Measurements from ENCODE around the gene HMGA1. TPM values are rescaled to one million over a fixed set of nuclear protein-coding genes. Genes with fewer than 3 reads are reported as not detected.

The HMGA1 gene, protein sequence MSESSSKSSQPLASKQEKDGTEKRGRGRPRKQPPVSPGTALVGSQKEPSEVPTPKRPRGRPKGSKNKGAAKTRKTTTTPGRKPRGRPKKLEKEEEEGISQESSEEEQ
- total RNA-seq (2014; rRNA removed; shearing (Covaris generic)) (1,700 and 2,052 TPM in 2 replicates), polyA plus RNA-seq (2016; fragmentation: Nextera tagmentation; extraction: Ambion mirVana) (1,386 and 1,411 TPM in 2 replicates)
- long read RNA-seq, transcript HMGA1-202 (5 exons, 1,773 nt), result minor isoform, 12 of 852 reads
- long read RNA-seq, transcript HMGA1-201 (6 exons, 1,920 nt), result major isoform, 447 of 852 reads
- long read RNA-seq, transcript HMGA1-204 (6 exons, 1,887 nt), result minor isoform, 174 of 852 reads
- long read RNA-seq, transcript HMGA1-205 (5 exons, 2,159 nt), result minor isoform, 8 of 852 reads
- long read RNA-seq, partial matches to known transcripts, result 139 of 852 reads
- long read RNA-seq, other reads (novel, unspliced or antisense), result 65 of 852 reads

DNA sequence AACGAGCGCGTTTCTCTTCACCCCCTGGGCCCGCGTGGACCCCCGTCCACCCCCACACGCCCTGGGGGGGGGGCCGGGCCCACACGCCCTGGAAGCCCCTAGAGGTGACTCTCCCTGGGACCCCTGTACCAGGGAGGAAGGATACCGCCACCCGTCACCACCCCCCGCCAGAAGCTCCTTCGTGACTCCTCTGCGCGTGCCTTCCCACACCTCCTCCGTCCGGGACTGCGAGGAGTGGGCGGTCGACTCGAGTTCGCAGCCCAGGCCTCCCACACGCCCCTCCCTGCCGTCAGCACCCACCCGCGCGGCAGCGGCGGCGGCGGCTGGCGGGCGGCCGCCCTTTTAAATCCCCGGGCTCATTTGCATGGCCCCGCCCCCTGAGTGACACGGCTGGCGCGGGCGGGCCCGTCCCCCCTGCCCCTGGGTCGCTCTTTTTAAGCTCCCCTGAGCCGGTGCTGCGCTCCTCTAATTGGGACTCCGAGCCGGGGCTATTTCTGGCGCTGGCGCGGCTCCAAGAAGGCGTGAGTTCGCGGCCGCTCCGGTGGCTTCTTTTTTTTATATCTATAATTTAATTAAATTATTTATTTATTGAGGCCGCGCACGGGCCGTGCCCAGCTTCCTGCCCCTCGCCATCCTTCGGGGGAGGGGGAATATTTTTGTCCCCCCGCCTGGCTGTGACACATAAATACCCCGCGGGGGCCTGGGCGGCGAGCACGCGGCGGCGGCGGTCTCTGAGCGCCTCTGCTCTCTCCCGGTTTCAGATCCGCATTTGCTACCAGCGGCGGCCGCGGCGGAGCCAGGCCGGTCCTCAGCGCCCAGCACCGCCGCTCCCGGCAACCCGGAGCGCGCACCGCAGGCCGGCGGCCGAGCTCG lies at the start of gene HMGA1:
HMGA1 (plus strand) TSS at position 431 of the 873 bp plus-strand sequence. CDS start 3,908 bp downstream, outside the sequence.
- Histone ChIP-seq H2AFZ (no peak within 1 kb of the TSS), H3K4me1 (ENCODE audit: insufficient read depth) (peaks cover 51% of the 10 kb centered on the region), H4K20me1 (replicated peaks; ENCODE audit: insufficient read depth) (peaks cover 37% of the 10 kb centered on the region), H3K9me2 (ENCODE audit: insufficient read depth) (no peaks in the 10 kb centered on the region), H3K27me3 (ENCODE audit: insufficient read depth) (no peaks in the 10 kb centered on the region), H3K4me2 (peak within 1 kb of the TSS; percentile 100), H3F3A (replicated peaks; ENCODE audit: low read depth) (peaks cover 53% of the 10 kb centered on the region), H3K36me3 (ENCODE audit: insufficient read depth) (peaks cover 28% of the 10 kb centered on the region), H3K79me2 (replicated peaks; ENCODE audit: insufficient read depth) (peaks cover 53% of the 10 kb centered on the region), H3K4me3 (peak within 1 kb of the TSS; percentile 97), H3K27ac (ENCODE audit: low read depth) (peak within 1 kb of the TSS; percentile 100)
- Mint-ChIP-seq H3K4me3 (peak within 1 kb of the TSS; percentile 98), H3K36me3 (ENCODE audit: low read depth) (peaks cover 36% of the 10 kb centered on the region), H3K9me3 (peaks cover 7% of the 10 kb centered on the region; the same call in 2 of the 3 replicates), H3K27me3 (ENCODE audit: insufficient read depth, low read depth, poor library complexity) (peaks cover 39% of the 10 kb centered on the region), H3K4me1 (peaks cover 47% of the 10 kb centered on the region), H3K27ac (peak within 1 kb of the TSS; percentile 99)
- ATAC-seq (peak; percentile 25), DNase-seq (ENCODE audit: low spot score) (peak; percentile 96)
- peak; percentile 98 for TF ChIP-seq POLR2AphosphoS5 (IDR thresholded peaks at IDR 0.05; ENCODE audit: low read depth)
- peak; percentile 87 for TF ChIP-seq CREB1 (CRISPR knock-in tag; IDR thresholded peaks at IDR 0.05; ENCODE audit: low read depth)
- TF ChIP-seq, protein P1, sequence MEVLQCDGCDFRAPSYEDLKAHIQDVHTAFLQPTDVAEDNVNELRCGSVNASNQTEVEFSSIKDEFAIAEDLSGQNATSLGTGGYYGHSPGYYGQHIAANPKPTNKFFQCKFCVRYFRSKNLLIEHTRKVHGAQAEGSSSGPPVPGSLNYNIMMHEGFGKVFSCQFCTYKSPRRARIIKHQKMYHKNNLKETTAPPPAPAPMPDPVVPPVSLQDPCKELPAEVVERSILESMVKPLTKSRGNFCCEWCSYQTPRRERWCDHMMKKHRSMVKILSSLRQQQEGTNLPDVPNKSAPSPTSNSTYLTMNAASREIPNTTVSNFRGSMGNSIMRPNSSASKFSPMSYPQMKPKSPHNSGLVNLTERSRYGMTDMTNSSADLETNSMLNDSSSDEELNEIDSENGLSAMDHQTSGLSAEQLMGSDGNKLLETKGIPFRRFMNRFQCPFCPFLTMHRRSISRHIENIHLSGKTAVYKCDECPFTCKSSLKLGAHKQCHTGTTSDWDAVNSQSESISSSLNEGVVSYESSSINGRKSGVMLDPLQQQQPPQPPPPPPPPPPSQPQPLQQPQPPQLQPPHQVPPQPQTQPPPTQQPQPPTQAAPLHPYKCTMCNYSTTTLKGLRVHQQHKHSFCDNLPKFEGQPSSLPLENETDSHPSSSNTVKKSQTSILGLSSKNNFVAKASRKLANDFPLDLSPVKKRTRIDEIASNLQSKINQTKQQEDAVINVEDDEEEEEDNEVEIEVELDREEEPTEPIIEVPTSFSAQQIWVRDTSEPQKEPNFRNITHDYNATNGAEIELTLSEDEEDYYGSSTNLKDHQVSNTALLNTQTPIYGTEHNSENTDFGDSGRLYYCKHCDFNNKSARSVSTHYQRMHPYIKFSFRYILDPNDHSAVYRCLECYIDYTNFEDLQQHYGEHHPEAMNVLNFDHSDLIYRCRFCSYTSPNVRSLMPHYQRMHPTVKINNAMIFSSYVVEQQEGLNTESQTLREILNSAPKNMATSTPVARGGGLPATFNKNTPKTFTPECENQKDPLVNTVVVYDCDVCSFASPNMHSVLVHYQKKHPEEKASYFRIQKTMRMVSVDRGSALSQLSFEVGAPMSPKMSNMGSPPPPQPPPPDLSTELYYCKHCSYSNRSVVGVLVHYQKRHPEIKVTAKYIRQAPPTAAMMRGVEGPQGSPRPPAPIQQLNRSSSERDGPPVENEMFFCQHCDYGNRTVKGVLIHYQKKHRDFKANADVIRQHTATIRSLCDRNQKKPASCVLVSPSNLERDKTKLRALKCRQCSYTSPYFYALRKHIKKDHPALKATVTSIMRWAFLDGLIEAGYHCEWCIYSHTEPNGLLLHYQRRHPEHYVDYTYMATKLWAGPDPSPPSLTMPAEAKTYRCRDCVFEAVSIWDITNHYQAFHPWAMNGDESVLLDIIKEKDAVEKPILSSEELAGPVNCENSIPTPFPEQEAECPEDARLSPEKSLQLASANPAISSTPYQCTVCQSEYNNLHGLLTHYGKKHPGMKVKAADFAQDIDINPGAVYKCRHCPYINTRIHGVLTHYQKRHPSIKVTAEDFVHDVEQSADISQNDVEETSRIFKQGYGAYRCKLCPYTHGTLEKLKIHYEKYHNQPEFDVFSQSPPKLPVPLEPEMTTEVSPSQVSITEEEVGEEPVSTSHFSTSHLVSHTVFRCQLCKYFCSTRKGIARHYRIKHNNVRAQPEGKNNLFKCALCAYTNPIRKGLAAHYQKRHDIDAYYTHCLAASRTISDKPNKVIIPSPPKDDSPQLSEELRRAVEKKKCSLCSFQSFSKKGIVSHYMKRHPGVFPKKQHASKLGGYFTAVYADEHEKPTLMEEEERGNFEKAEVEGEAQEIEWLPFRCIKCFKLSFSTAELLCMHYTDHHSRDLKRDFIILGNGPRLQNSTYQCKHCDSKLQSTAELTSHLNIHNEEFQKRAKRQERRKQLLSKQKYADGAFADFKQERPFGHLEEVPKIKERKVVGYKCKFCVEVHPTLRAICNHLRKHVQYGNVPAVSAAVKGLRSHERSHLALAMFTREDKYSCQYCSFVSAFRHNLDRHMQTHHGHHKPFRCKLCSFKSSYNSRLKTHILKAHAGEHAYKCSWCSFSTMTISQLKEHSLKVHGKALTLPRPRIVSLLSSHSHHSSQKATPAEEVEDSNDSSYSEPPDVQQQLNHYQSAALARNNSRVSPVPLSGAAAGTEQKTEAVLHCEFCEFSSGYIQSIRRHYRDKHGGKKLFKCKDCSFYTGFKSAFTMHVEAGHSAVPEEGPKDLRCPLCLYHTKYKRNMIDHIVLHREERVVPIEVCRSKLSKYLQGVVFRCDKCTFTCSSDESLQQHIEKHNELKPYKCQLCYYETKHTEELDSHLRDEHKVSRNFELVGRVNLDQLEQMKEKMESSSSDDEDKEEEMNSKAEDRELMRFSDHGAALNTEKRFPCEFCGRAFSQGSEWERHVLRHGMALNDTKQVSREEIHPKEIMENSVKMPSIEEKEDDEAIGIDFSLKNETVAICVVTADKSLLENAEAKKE (CRISPR knock-in tag; IDR thresholded peaks at IDR 0.05), result no peak
- TF ChIP-seq, protein P2, sequence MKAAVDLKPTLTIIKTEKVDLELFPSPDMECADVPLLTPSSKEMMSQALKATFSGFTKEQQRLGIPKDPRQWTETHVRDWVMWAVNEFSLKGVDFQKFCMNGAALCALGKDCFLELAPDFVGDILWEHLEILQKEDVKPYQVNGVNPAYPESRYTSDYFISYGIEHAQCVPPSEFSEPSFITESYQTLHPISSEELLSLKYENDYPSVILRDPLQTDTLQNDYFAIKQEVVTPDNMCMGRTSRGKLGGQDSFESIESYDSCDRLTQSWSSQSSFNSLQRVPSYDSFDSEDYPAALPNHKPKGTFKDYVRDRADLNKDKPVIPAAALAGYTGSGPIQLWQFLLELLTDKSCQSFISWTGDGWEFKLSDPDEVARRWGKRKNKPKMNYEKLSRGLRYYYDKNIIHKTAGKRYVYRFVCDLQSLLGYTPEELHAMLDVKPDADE (IDR thresholded peaks at IDR 0.05), result peak; percentile 52
- TF ChIP-seq STAT1 (IDR thresholded peaks at IDR 0.05; ENCODE audit: unreplicated experiment), result no peak
